SK-N-SH treated with all-trans-retinoic acid at 6 μM for 48 hours (cell line): Measurements from ENCODE around the gene COL9A3.
A peak's percentile ranks its signal among the peaks of the same experiment; 100 is the strongest.

Experiments used
- ATAC-seq: fragments of 200-7000 bp; cut with Tn5 transposase; 3 replicates; pipeline ENCODE4 v1.9.1; 2020; ENCODE audit warnings: mild to moderate bottlenecking, moderate library complexity
- ARNTL ChIP-seq: fragments of 450-650 bp; formaldehyde crosslinking; IDR thresholded peaks from 2 replicates; pipeline ENCODE4 v1.5.0; 2020; ENCODE audit warnings: low read depth, mild to moderate bottlenecking, moderate library complexity, borderline replicate concordance
- BACH2 ChIP-seq: fragments of 250-450 bp; sonication (Bioruptor Pico); IDR thresholded peaks from 2 replicates; pipeline ENCODE4 v1.9.0; 2021; ENCODE audit warnings: mild to moderate bottlenecking, borderline replicate concordance
- CSDC2 ChIP-seq: fragments of 250-450 bp; sonication (Bioruptor Pico); IDR thresholded peaks from 2 replicates; pipeline ENCODE4 v1.5.0; 2020; ENCODE audit warnings: mild to moderate bottlenecking, moderate library complexity
- ESRRG ChIP-seq: fragments of 250-450 bp; sonication (Bioruptor Pico); IDR thresholded peaks from 2 replicates; pipeline ENCODE4 v1.6.1; 2021; ENCODE audit warnings: mild to moderate bottlenecking
- GLIS3 ChIP-seq: fragments of 250-450 bp; sonication (Bioruptor Pico); IDR thresholded peaks from 2 replicates; pipeline ENCODE4 v1.5.0; 2020; ENCODE audit warnings: mild to moderate bottlenecking, moderate library complexity
- ISL1 ChIP-seq: fragments of 250-450 bp; sonication (Bioruptor Pico); IDR thresholded peaks from 2 replicates; pipeline ENCODE4 v2.1.2; 2022; ENCODE audit warnings: mild to moderate bottlenecking, moderate library complexity
- OSR1 ChIP-seq: fragments of 250-450 bp; sonication (Bioruptor Pico); IDR thresholded peaks from 2 replicates; pipeline ENCODE4 v1.8.0; 2022; ENCODE audit warnings: moderate library complexity, mild to moderate bottlenecking, inconsistent platforms
- PPARA ChIP-seq: fragments of 250-450 bp; sonication (Bioruptor Pico); IDR thresholded peaks from 2 replicates; pipeline ENCODE4 v1.5.0; 2020; ENCODE audit warnings: mild to moderate bottlenecking, borderline replicate concordance
- RARB ChIP-seq: fragments of 250-450 bp; sonication (Bioruptor Pico); IDR thresholded peaks from 2 replicates; pipeline ENCODE4 v1.8.0; 2021; ENCODE audit warnings: mild to moderate bottlenecking, moderate library complexity
- SNAI2 ChIP-seq: fragments of 250-450 bp; sonication (Bioruptor Pico); IDR thresholded peaks from 2 replicates; pipeline ENCODE4 v1.5.0; 2020; ENCODE audit warnings: mild to moderate bottlenecking, moderate library complexity
- TCF4 ChIP-seq: fragments of 250-450 bp; sonication (Bioruptor Pico); IDR thresholded peaks from 2 replicates; pipeline ENCODE4 v1.8.0; 2021; ENCODE audit warnings: mild to moderate bottlenecking, moderate library complexity, borderline replicate concordance
- TOX ChIP-seq: fragments of 250-450 bp; sonication (Bioruptor Pico); IDR thresholded peaks from 2 replicates; pipeline ENCODE4 v1.8.0; 2021; ENCODE audit warnings: mild to moderate bottlenecking, moderate library complexity, borderline replicate concordance
- ZC3H10 ChIP-seq: fragments of 250-450 bp; sonication (Bioruptor Pico); IDR thresholded peaks from 2 replicates; pipeline ENCODE4 v1.5.1; 2021; ENCODE audit warnings: mild to moderate bottlenecking, moderate library complexity
- ZFP3 ChIP-seq: fragments of 250-450 bp; sonication (Bioruptor Pico); IDR thresholded peaks from 2 replicates; pipeline ENCODE4 v1.5.0; 2020; ENCODE audit warnings: mild to moderate bottlenecking, moderate library complexity
- ZFP30 ChIP-seq: fragments of 450-650 bp; formaldehyde crosslinking; IDR thresholded peaks from 2 replicates; pipeline ENCODE4 v1.5.0; 2022; ENCODE audit warnings: mild to moderate bottlenecking, moderate library complexity
- ZNF70 ChIP-seq: fragments of 450-650 bp; formaldehyde crosslinking; IDR thresholded peaks from 2 replicates; pipeline ENCODE4 v1.5.0; 2020; ENCODE audit warnings: mild to moderate bottlenecking, moderate library complexity
- TF ChIP-seq, protein P1 (sequence below): fragments of 250-450 bp; sonication (Bioruptor Pico); IDR thresholded peaks from 2 replicates; pipeline ENCODE4 v1.8.0; 2021; ENCODE audit warnings: low read depth, mild to moderate bottlenecking, moderate library complexity, borderline replicate concordance
- TF ChIP-seq, protein P2 (sequence below): fragments of 250-450 bp; sonication (Bioruptor Pico); IDR thresholded peaks from 2 replicates; pipeline ENCODE4 v1.5.1; 2020; ENCODE audit warnings: low read depth, mild to moderate bottlenecking, moderate library complexity
- TF ChIP-seq, protein P3 (sequence below): fragments of 250-450 bp; sonication (Bioruptor Pico); IDR thresholded peaks from 2 replicates; pipeline ENCODE4 v1.5.1; 2021; ENCODE audit warnings: mild to moderate bottlenecking, moderate library complexity
- TF ChIP-seq, protein P4 (sequence below): fragments of 250-450 bp; sonication (Bioruptor Pico); IDR thresholded peaks from 2 replicates; pipeline ENCODE4 v1.8.0; 2020; ENCODE audit warnings: mild to moderate bottlenecking, moderate library complexity, borderline replicate concordance

Gene COL9A3

DNA sequence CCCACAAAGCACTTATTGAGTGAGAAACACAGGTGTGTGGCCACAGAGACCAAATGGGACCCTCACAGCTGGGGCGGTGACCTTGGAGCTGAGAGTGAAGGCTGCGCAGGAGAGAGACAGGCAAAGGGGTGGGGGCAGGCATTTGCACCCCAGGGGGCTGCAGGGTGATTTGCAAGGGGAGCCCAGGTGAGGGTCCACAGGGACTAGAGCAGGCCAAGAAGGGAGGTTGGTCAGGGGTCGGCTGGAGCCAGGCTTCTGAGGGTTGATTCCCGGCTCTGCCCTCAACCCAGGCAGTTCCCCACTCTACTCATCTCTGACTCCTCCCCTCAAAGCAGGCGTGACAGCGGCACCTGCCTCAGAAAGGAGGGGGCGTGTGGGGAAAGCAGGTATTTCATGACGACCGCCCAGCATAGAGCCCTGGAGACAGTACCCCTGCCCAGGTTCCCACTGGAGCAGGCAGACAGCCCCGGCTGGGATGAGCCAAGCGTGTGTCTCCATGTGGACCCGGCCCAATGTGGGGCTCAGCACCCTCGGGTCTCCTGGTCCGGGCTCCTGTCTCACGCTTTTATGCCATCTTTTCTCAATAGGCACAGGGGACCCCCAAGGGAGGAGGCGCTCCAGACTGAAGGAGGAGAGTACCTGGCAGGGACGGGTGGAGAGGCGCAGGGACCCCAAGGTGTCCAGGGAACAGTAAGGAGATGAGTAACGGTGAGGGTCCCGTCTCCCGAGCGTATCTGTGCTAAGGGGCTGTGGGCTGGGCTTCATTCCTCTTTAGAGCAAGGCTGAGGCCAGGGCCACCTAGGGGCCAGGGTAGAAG is 23.7 kb upstream of the COL9A3 start:
- TF ChIP-seq SNAI2 (CRISPR knock-in tag) (no peak), GLIS3 (CRISPR knock-in tag) (no peak), PPARA (no peak), ZC3H10 (no peak), ZFP3 (CRISPR knock-in tag) (no peak)
- TF ChIP-seq, protein P1, sequence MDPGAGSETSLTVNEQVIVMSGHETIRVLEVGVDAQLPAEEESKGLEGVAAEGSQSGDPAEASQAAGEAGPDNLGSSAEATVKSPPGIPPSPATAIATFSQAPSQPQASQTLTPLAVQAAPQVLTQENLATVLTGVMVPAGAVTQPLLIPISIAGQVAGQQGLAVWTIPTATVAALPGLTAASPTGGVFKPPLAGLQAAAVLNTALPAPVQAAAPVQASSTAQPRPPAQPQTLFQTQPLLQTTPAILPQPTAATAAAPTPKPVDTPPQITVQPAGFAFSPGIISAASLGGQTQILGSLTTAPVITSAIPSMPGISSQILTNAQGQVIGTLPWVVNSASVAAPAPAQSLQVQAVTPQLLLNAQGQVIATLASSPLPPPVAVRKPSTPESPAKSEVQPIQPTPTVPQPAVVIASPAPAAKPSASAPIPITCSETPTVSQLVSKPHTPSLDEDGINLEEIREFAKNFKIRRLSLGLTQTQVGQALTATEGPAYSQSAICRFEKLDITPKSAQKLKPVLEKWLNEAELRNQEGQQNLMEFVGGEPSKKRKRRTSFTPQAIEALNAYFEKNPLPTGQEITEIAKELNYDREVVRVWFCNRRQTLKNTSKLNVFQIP (CRISPR knock-in tag), result no peak
- TF ChIP-seq, protein P2, sequence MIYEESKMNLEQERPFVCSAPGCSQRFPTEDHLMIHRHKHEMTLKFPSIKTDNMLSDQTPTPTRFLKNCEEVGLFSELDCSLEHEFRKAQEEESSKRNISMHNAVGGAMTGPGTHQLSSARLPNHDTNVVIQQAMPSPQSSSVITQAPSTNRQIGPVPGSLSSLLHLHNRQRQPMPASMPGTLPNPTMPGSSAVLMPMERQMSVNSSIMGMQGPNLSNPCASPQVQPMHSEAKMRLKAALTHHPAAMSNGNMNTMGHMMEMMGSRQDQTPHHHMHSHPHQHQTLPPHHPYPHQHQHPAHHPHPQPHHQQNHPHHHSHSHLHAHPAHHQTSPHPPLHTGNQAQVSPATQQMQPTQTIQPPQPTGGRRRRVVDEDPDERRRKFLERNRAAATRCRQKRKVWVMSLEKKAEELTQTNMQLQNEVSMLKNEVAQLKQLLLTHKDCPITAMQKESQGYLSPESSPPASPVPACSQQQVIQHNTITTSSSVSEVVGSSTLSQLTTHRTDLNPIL (CRISPR knock-in tag), result no peak
- TF ChIP-seq, protein P3, sequence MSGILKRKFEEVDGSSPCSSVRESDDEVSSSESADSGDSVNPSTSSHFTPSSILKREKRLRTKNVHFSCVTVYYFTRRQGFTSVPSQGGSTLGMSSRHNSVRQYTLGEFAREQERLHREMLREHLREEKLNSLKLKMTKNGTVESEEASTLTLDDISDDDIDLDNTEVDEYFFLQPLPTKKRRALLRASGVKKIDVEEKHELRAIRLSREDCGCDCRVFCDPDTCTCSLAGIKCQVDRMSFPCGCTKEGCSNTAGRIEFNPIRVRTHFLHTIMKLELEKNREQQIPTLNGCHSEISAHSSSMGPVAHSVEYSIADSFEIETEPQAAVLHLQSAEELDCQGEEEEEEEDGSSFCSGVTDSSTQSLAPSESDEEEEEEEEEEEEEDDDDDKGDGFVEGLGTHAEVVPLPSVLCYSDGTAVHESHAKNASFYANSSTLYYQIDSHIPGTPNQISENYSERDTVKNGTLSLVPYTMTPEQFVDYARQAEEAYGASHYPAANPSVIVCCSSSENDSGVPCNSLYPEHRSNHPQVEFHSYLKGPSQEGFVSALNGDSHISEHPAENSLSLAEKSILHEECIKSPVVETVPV (CRISPR knock-in tag), result no peak
- TF ChIP-seq, all 23 proteins: peak for 0
- ATAC-seq, result no peak

DNA sequence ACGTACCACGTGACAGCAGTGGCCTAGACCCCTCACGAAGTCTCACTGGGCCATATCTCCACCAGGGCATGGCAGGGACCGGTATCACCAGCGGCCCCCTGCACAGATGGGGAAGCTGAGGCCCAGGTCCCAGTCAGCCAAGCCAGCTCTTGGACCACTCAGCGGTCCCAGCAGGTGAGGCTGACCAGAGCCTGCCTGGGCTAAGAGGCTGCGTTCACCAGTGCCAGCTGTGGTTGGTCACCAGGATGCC is 23.2 kb upstream of the COL9A3 start:
- no peak for ATAC-seq
- TF ChIP-seq, protein P3 (CRISPR knock-in tag), result no peak
- TF ChIP-seq CSDC2 (CRISPR knock-in tag), result no peak
- no peak for TF ChIP-seq SNAI2 (CRISPR knock-in tag)
- TF ChIP-seq RARB (CRISPR knock-in tag), result no peak
- TF ChIP-seq, protein P4, sequence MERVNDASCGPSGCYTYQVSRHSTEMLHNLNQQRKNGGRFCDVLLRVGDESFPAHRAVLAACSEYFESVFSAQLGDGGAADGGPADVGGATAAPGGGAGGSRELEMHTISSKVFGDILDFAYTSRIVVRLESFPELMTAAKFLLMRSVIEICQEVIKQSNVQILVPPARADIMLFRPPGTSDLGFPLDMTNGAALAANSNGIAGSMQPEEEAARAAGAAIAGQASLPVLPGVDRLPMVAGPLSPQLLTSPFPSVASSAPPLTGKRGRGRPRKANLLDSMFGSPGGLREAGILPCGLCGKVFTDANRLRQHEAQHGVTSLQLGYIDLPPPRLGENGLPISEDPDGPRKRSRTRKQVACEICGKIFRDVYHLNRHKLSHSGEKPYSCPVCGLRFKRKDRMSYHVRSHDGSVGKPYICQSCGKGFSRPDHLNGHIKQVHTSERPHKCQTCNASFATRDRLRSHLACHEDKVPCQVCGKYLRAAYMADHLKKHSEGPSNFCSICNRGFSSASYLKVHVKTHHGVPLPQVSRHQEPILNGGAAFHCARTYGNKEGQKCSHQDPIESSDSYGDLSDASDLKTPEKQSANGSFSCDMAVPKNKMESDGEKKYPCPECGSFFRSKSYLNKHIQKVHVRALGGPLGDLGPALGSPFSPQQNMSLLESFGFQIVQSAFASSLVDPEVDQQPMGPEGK, result no peak
- TF ChIP-seq OSR1, result no peak
- TF ChIP-seq TCF4 (CRISPR knock-in tag), result no peak
- TF ChIP-seq ESRRG (CRISPR knock-in tag), result no peak
- no peak for TF ChIP-seq ZFP30
- no peak for TF ChIP-seq TOX
- no peak for TF ChIP-seq ZFP3 (CRISPR knock-in tag)
- TF ChIP-seq, all 23 proteins: peak for 0

DNA sequence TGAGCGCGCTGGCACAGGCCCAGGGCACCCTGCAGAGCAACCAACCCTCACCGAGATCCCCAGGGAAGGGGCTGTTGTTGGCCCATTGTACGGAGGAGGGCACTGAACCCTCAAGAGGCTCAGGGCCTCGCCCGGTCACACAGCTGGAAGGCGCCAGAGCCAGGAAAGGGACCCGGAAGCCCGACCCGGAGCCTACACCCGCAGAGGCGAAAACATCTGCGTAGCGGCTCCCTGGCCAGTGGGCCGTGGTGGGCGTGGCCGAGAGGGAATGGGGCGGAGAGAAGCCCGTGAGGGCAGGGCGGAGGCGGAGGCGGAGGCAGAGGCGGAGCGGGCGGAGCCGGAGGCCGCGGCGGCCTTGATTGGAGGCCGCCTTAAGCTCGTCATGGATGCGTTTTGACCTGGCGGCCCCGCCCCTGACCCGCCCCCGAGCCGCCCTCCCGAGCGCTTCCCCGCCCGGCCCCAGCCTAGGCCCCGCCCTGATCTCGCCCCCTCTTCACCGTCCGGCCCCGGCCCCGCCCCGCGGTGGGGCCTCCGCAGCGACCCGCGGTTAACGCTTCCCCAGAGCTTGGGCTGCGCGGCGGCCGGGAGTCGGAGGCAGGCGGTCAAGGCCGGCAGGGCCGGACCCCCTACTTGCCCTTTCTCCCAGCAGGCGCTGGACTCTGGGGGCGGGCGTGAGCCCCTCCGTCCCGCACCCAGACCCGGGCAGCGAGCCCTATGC is 22.7 kb upstream of the COL9A3 start:
- TF ChIP-seq, protein P2 (CRISPR knock-in tag), result no peak
- peak; percentile 27; the same call in 1 of the 2 replicates for TF ChIP-seq TCF4 (CRISPR knock-in tag)
- ATAC-seq, result peak; percentile 86

DNA sequence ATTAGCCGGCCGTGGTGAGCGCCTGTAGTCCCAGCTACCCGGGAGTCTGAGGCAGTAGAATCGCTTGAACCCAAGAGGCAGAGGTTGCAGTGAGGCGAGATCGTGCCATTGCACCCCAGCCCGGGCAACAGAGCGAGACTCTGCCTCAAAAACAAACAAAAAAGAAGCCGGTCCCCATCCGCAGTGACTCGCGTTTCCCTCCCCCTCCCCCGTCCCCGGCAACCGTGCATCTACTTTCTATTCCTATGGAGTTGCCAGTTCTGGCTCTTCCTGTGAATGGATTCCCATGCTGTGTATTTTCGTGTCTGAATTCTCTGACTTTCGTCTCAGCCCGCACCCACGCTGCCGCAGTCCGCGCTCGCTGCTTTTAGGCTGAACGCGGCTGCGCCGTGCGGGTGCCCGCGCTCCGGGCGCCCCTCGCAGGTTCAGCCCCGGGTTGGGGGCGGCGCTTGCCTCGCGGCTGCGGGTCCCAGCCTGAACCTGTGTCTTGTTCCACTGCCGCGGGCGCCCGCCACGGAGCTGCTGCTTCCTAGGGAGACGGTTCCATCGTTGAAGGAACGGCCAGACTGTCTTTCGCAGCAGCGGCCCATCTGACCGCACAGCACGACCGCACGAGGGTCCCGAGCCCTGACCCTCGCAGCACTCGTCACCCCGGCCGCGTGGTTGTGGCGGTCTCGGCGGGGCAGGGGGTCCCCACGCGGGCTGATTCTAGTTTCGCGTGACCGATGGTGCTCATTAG is 21.7 kb upstream of the COL9A3 start:
- ATAC-seq, result peak; percentile 42
- no peak for TF ChIP-seq ARNTL
- TF ChIP-seq BACH2 (CRISPR knock-in tag), result no peak
- TF ChIP-seq, protein P1 (CRISPR knock-in tag), result no peak
- TF ChIP-seq ISL1 (CRISPR knock-in tag), result no peak
- no peak for TF ChIP-seq GLIS3 (CRISPR knock-in tag)
- TF ChIP-seq TOX, result no peak
- TF ChIP-seq, protein P4, result no peak
- no peak for TF ChIP-seq CSDC2 (CRISPR knock-in tag)
- no peak for TF ChIP-seq ZNF70 (CRISPR knock-in tag)
- TF ChIP-seq ZC3H10, result no peak
